Endothelial cell (in vitro differentiated cells): ENCODE results near the gene UNCX. TPM values are rescaled to one million over a fixed set of nuclear protein-coding genes. Genes with fewer than 3 reads are reported as not detected.
"Not testable (repeated sequence)": the region's sequence is repeated elsewhere in the genome, so short reads cannot be mapped to it uniquely, and the experiment has no call there.

Experiments
- DNase-seq: peaks from one replicate; pipeline ENCODE4 v3.0.0; 2021; ENCODE audit warnings: low spot score
- H3K27ac Mint-ChIP-seq: one replicate; pipeline ENCODE4 v1.8.0; 2021; ENCODE audit warnings: mixed read lengths, inconsistent platforms; ENCODE audit not compliant: unreplicated experiment
- H3K27me3 Mint-ChIP-seq: one replicate; pipeline ENCODE4 v1.8.0; 2021; ENCODE audit warnings: mild to moderate bottlenecking, moderate library complexity, mixed read lengths, inconsistent platforms; ENCODE audit not compliant: unreplicated experiment
- H3K36me3 Mint-ChIP-seq: one replicate; pipeline ENCODE4 v1.8.0; 2021; ENCODE audit warnings: mild to moderate bottlenecking, low read depth, mixed read lengths, inconsistent platforms; ENCODE audit not compliant: unreplicated experiment
- H3K4me1 Mint-ChIP-seq: one replicate; pipeline ENCODE4 v1.8.0; 2021; ENCODE audit warnings: mild to moderate bottlenecking, mixed read lengths, inconsistent platforms; ENCODE audit not compliant: unreplicated experiment
- H3K4me3 Mint-ChIP-seq: one replicate; pipeline ENCODE4 v1.8.0; 2021; ENCODE audit warnings: mild to moderate bottlenecking, mixed read lengths, inconsistent platforms; ENCODE audit not compliant: unreplicated experiment
- H3K9me3 Mint-ChIP-seq: one replicate; pipeline ENCODE4 v1.8.0; 2021; ENCODE audit warnings: mixed read lengths, inconsistent platforms; ENCODE audit not compliant: unreplicated experiment
- CTCF ChIP-seq: fragments of 200-600 bp; sonication (generic); IDR thresholded peaks from one replicate; pipeline ENCODE4 v1.5.0; 2021; ENCODE audit warnings: antibody characterized with exemption; ENCODE audit not compliant: unreplicated experiment
- total RNA-seq: library from RNA; stranded (reverse); fragmentation: NEBNext Ultra II Directional; extraction: Animal tissue kit (Norgen Biotek cat#: 25700); gene quantifications from one replicate; pipeline ENCODE4 v1.2.1, GENCODE V29; 2021; ENCODE audit not compliant: unreplicated experiment

The UNCX gene
- total RNA-seq, 1 donor from 2014 or later, result not detected

- Mint-ChIP-seq H3K36me3 (no peaks in the 10 kb centered on the region), H3K9me3 (no peaks in the 10 kb centered on the region), H3K27ac (no peak overlapping the region), H3K4me3 (no peak overlapping the region), H3K27me3 (peaks cover 11% of the 10 kb centered on the region), H3K4me1 (no peaks in the 10 kb centered on the region)
- no peak for DNase-seq
- TF ChIP-seq CTCF, result no peak
These were observed 39.0 kb downstream of the UNCX start for GRCh38 chr7:1271656-1272055.

GRCh38 chr7:1272136-1272535, 39.5 kb downstream of the UNCX start:
- H3K9me3 Mint-ChIP-seq, H3K4me3 Mint-ChIP-seq, DNase-seq, H3K27ac Mint-ChIP-seq, H3K36me3 Mint-ChIP-seq, H3K4me1 Mint-ChIP-seq: not testable (repeated sequence)
- peaks cover 11% of the 10 kb centered on the region for H3K27me3 Mint-ChIP-seq

- H3K4me1 Mint-ChIP-seq, result no peaks in the 10 kb centered on the region
- peaks cover 10% of the 10 kb centered on the region for H3K27me3 Mint-ChIP-seq
- TF ChIP-seq CTCF, result no peak
- H3K36me3 Mint-ChIP-seq, result no peaks in the 10 kb centered on the region
- H3K4me3 Mint-ChIP-seq, result no peak overlapping the region
- H3K27ac Mint-ChIP-seq, result no peak overlapping the region
- DNase-seq, result no peak
- no peaks in the 10 kb centered on the region for H3K9me3 Mint-ChIP-seq
These were observed 41.6 kb downstream of the UNCX start for GRCh38 chr7:1274121-1274875.

GRCh38 chr7:1274876-1275375, 42.3 kb downstream of the UNCX start:
- Mint-ChIP-seq H3K4me3 (no peak overlapping the region), H3K9me3 (no peaks in the 10 kb centered on the region), H3K27ac (no peak overlapping the region), H3K4me1 (no peaks in the 10 kb centered on the region), H3K36me3 (no peaks in the 10 kb centered on the region), H3K27me3 (peaks cover 10% of the 10 kb centered on the region)
- no peak for DNase-seq
- no peak for TF ChIP-seq CTCF

- Mint-ChIP-seq H3K27me3 (peaks cover 10% of the 10 kb centered on the region), H3K36me3 (no peaks in the 10 kb centered on the region), H3K9me3 (no peaks in the 10 kb centered on the region), H3K4me1 (no peaks in the 10 kb centered on the region), H3K27ac (no peak overlapping the region), H3K4me3 (no peak overlapping the region)
- no peak for DNase-seq
- TF ChIP-seq CTCF, result no peak
These were observed 43.0 kb downstream of the UNCX start for GRCh38 chr7:1275451-1276381.
